ENCODE data around the gene JMJD4. TPM values are rescaled to one million over a fixed set of nuclear protein-coding genes. Genes with fewer than 3 reads are reported as not detected.

JMJD4 gene
- total and polyA plus RNA-seq, 2 of the 4 experiments (the other 2 are of a cell fraction), result 24.6 to 28.5 TPM

GRCh38 chr1:227764019-227764391 lies 28.9 kb upstream of the JMJD4 start:
- H4K91ac ChIP-seq (ENCODE audit: insufficient read depth, low read depth, low read length), result no peak overlapping the region
- WGBS, 2 experiments (ENCODE audit: extremely low coverage in 2 of 2, insufficient read length in 1 of 2), result 80% methylated on average over 5 of the region's 7 CpGs; no CpG with 5 or more reads in 1 of the 2 experiments

More at GRCh38 chr1:227764019-227764391, 28.9 kb upstream of the JMJD4 start:
- H4K5ac ChIP-seq (ENCODE audit: low read depth, low read length), result no peak overlapping the region
- DNase-seq (peak; percentile 35), ATAC-seq (ENCODE audit: low read depth) (no peak)
- peak overlapping the region; percentile 7 for H2AK9ac ChIP-seq (replicated peaks; ENCODE audit: low read depth, low read length, poor library complexity)
- H2BK120ac ChIP-seq (ENCODE audit: low read depth, low read length), result no peak overlapping the region
- peaks cover 22 to 74% of the 10 kb centered on the region in 2 experiments; a peak in 3 of 4 replicates for H3K79me1 ChIP-seq (ENCODE audit: low read depth in 1 of 2, low read length in 2 of 2)
- POLR2A ChIA-PET (ENCODE audit: unreplicated experiment), result no interaction called here
- dilution Hi-C loops (cut with HindIII; ENCODE audit: low sequenced_read_pairs, unreplicated experiment), result no loop called here
- H3K4me3 ChIP-seq (ENCODE audit: insufficient read depth, low read depth, low read length), result no peak overlapping the region
- H3K4me1 ChIP-seq (ENCODE audit: control insufficient read depth, insufficient read depth, low read length), result peaks cover 25% of the 10 kb centered on the region
- H3K36me3 ChIP-seq (ENCODE audit: control insufficient read depth, insufficient read depth, low read length), result peaks cover 40% of the 10 kb centered on the region
- H3K27me3 ChIP-seq (ENCODE audit: control insufficient read depth, insufficient read depth, low read length), result no peaks in the 10 kb centered on the region
- H4K8ac ChIP-seq (ENCODE audit: low read depth in 2 of 2, low read length in 2 of 2), result no peak overlapping the region
- no peak overlapping the region for H3K18ac ChIP-seq (ENCODE audit: low read depth, low read length)
- no peak overlapping the region for H3K9ac ChIP-seq (ENCODE audit: low read depth, low read length)
- TF ChIP-seq NFE2L2 (IDR thresholded peaks at IDR 0.05; ENCODE audit: low read depth, low read length) (peak; percentile 72), SMC3 (IDR thresholded peaks at IDR 0.05; ENCODE audit: low read depth, low read length) (no peak)
- no peak overlapping the region for H3K14ac ChIP-seq (replicated peaks; ENCODE audit: low read depth, low read length)
- BruUV-seq (replicated peaks), result no TSS peak
- peak overlapping the region; percentile 39 for H2BK5ac ChIP-seq (ENCODE audit: low read depth, low read length, poor library complexity, severe bottlenecking)
- CTCF ChIA-PET, result interaction anchor here (0.6 to 1.1 kb wide), 2 partner anchors 83 to 189 kb away, joined by 3 to 5 read pairs; no protein-coding TSS in a partner anchor
- H3K23ac ChIP-seq (ENCODE audit: low read depth, low read length), result no peak overlapping the region; the same call in 1 of the 2 replicates
- intact Hi-C loops (cut with micrococcal nuclease), result loop anchor here (5.0 kb wide), 1 partner anchor 318 kb away; the partner anchor contains the start of gene ARF1
- H2BK15ac ChIP-seq (ENCODE audit: low read depth, low read length), result no peak overlapping the region
- peaks cover 21% of the 10 kb centered on the region for H3K9me1 ChIP-seq (ENCODE audit: insufficient read depth, low read length)
- in situ Hi-C loops (cut with MboI; ENCODE audit: low sequenced_read_pairs), result loop anchor here (5.0 to 10.0 kb wide), 2 partner anchors 183 to 321 kb away; partner anchors contain the start of genes ARF1 and WNT9A
- no peak overlapping the region for H3K4me2 ChIP-seq (ENCODE audit: low read depth, low read length)
- H2AFZ ChIP-seq (replicated peaks; ENCODE audit: low read length, poor library complexity), result no peak overlapping the region
- no peak overlapping the region for H2BK20ac ChIP-seq (ENCODE audit: low read depth, low read length)
- no peaks in the 10 kb centered on the region for H3K9me3 ChIP-seq (ENCODE audit: control insufficient read depth, insufficient read depth, low read length)
- 0 out of 2 replicates have a peak overlapping the region, but pooled peaks have one; percentile 24 for H3K4ac ChIP-seq (ENCODE audit: low read depth, low read length)
- no peak overlapping the region for H3K27ac ChIP-seq (ENCODE audit: insufficient read depth, low read length)
- H2AK5ac ChIP-seq (ENCODE audit: low read depth, low read length), result peak overlapping the region; percentile 59
- no peak overlapping the region for H3K56ac ChIP-seq (ENCODE audit: extremely low read depth, insufficient read depth, low read length)
- H4K20me1 ChIP-seq (ENCODE audit: insufficient read depth, low read length), result peaks cover 55% of the 10 kb centered on the region
